Smooth muscle cell (in vitro differentiated cells): ENCODE measurements around the gene LCP2. TPM values are rescaled to one million over a fixed set of nuclear protein-coding genes. Genes with fewer than 3 reads are reported as not detected.

ENCODE experiments used
- DNase-seq: peaks from one replicate; lab custom pipeline; 2025; ENCODE audit not compliant: unreplicated experiment; lab: John Stamatoyannopoulos, UW
- H2AFZ ChIP-seq: fragments of 200-600 bp; sonication (generic); 2 replicates; pipeline ENCODE4 v1.6.0; 2016; ENCODE audit warnings: antibody characterized with exemption, low read depth, mild to moderate bottlenecking
- H3F3A ChIP-seq: fragments of 200-600 bp; sonication (generic); 2 replicates; pipeline ENCODE4 v1.6.0; 2017; ENCODE audit warnings: antibody characterized with exemption, low read depth
- H3K27ac ChIP-seq: fragments of 200-600 bp; sonication (generic); 2 replicates; pipeline ENCODE4 v1.5.1; 2016; ENCODE audit warnings: low read depth, mild to moderate bottlenecking
- H3K27me3 ChIP-seq: fragments of 200-600 bp; sonication (generic); 2 replicates; pipeline ENCODE4 v1.6.1; 2016; ENCODE audit warnings: low read depth, mild to moderate bottlenecking
- H3K36me3 ChIP-seq: fragments of 200-600 bp; sonication (generic); 2 replicates; pipeline ENCODE4 v1.5.1; 2016; ENCODE audit warnings: low read depth
- H3K4me1 ChIP-seq: fragments of 200-600 bp; sonication (generic); 2 replicates; pipeline ENCODE4 v1.5.1; 2016; ENCODE audit warnings: low read depth
- H3K4me2 ChIP-seq: fragments of 200-600 bp; sonication (generic); 2 replicates; pipeline ENCODE4 v1.6.0; 2016; ENCODE audit warnings: mild to moderate bottlenecking
- H3K4me3 ChIP-seq: fragments of 200-600 bp; sonication (generic); 2 replicates; pipeline ENCODE4 v1.5.1; 2016; ENCODE audit warnings: mild to moderate bottlenecking
- H3K79me2 ChIP-seq: fragments of 200-600 bp; sonication (generic); 2 replicates; pipeline ENCODE4 v1.6.0; 2016; ENCODE audit warnings: low read depth, mild to moderate bottlenecking
- H3K9ac ChIP-seq: fragments of 200-600 bp; sonication (generic); 2 replicates; pipeline ENCODE4 v1.6.0; 2016; ENCODE audit warnings: low read depth
- H3K9me3 ChIP-seq: fragments of 200-600 bp; sonication (generic); replicated peaks from 2 replicates; pipeline ENCODE4 v1.5.1; 2016; ENCODE audit warnings: low read depth
- H4K20me1 ChIP-seq: fragments of 200-600 bp; sonication (generic); 2 replicates; pipeline ENCODE4 v1.6.0; 2016; ENCODE audit warnings: low read depth
- WGBS: methylation state at CpG from one replicate; pipeline ENCODE4 v1.1.7; 2016; ENCODE audit warnings: low lambda C conversion rate; 5-methylcytosine and 5-hydroxymethylcytosine counted together
- polyA plus RNA-seq: library from polyadenylated mRNA; unstranded; fragments of >200 nt; fragmentation: Nextera tagmentation; extraction: Ambion mirVana; gene quantifications from 2 replicates; pipeline ENCODE4 v1.2.1, GENCODE V29; 2016
- total RNA-seq: library from RNA; depleted of rRNA; stranded (reverse); fragments of >200 nt; gene quantifications from 2 replicates; pipeline ENCODE4 v1.2.3, GENCODE V29; 2014
- TF ChIP-seq, protein P1 (sequence below): fragments of 200-600 bp; sonication (generic); IDR thresholded peaks from 2 replicates; pipeline ENCODE4 v1.5.1; 2017; ENCODE audit warnings: borderline replicate concordance, mild to moderate bottlenecking, antibody characterized with exemption; ENCODE audit not compliant: insufficient read depth, poor library complexity, severe bottlenecking

The LCP2 gene
- total and polyA plus RNA-seq, 2 experiments from 2014 or later: 0.45 to 2.7 TPM

DNA sequence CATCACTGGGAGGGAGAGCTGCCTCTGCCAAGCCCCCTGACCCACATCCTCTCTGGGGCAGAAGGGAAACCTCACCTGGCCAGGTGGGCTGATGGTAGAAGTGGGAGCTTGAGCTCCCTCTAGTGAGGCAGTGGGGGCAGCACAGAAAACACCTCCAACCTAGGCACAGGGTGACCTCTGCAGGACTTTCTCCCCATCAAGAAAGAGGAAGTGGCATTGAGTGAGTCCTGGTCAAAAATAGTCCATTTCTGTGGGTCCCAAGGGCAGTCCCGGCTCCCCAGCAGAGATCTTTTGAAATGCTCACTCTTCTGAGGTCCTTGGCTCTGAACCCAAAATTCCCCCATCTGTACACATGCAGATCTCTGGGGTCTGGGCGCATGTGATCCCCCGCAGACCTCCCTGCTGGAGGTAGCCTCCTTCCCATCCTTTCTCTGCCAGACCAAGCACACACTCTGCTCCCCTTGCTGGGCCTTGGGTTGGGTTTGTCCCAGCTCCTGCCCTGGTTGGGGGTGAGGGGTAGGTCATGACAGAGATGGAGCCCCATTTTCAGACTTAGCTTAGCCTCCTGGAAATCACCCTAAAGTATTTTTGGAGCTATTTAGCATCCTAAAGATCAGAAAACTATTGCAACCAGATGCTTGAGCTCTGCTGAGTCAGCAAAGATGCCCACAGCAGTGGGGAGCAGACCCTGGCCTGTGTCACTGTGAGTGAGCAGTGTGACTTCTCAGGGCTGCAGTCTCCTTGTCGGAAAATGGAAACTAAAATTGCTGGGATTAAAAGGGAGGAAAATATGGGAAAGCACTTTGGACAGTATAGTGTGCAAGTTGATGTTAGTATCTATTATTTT, 41.6 kb upstream of the LCP2 start:
- peaks cover 10% of the 10 kb centered on the region for H3F3A ChIP-seq
- WGBS: 78% methylated on average over 4 of the region's 4 CpGs
- H4K20me1 ChIP-seq: no peaks in the 10 kb centered on the region
- no peaks in the 10 kb centered on the region for H3K27me3 ChIP-seq
- H2AFZ ChIP-seq: no peak overlapping the region
- peaks cover 22% of the 10 kb centered on the region for H3K4me1 ChIP-seq
- H3K36me3 ChIP-seq: no peaks in the 10 kb centered on the region
- no peak overlapping the region for H3K9ac ChIP-seq
- DNase-seq: no peak
- no peak overlapping the region for H3K4me2 ChIP-seq
- H3K27ac ChIP-seq: no peak overlapping the region
- no peak overlapping the region for H3K4me3 ChIP-seq
- H3K79me2 ChIP-seq: no peaks in the 10 kb centered on the region
- TF ChIP-seq, protein P1, sequence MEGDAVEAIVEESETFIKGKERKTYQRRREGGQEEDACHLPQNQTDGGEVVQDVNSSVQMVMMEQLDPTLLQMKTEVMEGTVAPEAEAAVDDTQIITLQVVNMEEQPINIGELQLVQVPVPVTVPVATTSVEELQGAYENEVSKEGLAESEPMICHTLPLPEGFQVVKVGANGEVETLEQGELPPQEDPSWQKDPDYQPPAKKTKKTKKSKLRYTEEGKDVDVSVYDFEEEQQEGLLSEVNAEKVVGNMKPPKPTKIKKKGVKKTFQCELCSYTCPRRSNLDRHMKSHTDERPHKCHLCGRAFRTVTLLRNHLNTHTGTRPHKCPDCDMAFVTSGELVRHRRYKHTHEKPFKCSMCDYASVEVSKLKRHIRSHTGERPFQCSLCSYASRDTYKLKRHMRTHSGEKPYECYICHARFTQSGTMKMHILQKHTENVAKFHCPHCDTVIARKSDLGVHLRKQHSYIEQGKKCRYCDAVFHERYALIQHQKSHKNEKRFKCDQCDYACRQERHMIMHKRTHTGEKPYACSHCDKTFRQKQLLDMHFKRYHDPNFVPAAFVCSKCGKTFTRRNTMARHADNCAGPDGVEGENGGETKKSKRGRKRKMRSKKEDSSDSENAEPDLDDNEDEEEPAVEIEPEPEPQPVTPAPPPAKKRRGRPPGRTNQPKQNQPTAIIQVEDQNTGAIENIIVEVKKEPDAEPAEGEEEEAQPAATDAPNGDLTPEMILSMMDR: peak; percentile 8
- no peaks in the 10 kb centered on the region for H3K9me3 ChIP-seq

DNA sequence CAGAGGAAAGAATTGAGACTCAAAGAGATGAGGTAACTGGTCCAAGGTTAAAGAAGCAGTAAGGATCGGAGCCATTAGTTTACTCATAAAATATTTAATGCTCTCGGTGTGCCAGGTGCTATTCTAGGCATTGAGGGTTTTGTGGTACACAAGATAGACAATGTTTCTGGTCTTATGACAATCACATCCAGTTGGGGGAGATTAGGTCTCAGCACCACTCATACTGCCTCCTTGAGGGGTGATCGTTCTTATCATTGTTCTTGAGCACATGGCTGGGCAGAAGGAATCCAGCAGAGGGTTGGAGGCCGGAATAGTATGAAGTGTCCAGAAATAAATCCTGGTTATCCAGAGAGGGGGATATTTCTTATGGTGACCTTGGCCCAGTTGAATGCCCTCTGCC, 40.7 kb upstream of the LCP2 start:
- no peak overlapping the region for H3K9ac ChIP-seq
- 85% methylated on average over 4 of the region's 4 CpGs for WGBS
- no peak overlapping the region for H2AFZ ChIP-seq
- H3K4me3 ChIP-seq: no peak overlapping the region
- H3K79me2 ChIP-seq: no peaks in the 10 kb centered on the region
- H3K36me3 ChIP-seq: no peaks in the 10 kb centered on the region
- no peaks in the 10 kb centered on the region for H4K20me1 ChIP-seq
- no peak overlapping the region for H3K27ac ChIP-seq
- no peaks in the 10 kb centered on the region for H3K27me3 ChIP-seq
- H3F3A ChIP-seq: peaks cover 14% of the 10 kb centered on the region
- TF ChIP-seq, protein P1: no peak
- peaks cover 31% of the 10 kb centered on the region for H3K4me1 ChIP-seq
- H3K4me2 ChIP-seq: no peak overlapping the region
- no peak for DNase-seq
- H3K9me3 ChIP-seq: no peaks in the 10 kb centered on the region

DNA sequence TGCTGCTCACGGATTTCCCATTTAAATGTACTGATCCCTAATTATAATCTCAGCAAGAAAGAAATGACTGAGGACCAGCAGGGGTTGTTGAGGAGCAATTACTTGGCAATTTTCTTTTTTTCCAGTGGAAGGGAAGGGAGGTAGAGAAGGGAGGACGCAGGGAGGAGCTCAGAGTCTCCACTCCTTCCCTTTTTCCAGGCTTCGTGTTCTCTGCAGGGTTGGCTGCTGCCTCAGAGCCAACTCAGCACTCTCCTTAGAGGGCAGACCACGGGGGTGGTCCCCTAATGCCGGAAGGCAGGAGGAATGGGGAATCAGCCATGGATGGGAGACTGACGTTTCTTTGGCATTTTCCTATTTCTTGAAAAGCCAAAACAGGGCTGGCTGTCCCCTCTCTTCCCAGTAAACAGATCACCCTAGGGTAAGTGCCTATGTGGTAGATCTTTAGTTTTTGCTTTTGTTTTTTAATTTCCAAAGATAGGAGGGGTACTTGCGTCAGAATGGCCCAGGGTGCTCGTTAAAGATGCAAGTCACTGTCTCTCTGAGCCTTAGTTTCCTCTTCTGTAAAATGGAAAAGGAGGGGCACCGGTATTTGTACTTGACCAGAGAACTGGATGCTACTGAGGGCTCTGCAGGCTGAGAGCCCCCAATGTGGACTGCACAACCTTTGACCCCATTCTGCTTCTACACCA, 39.6 kb upstream of the LCP2 start:
- no peaks in the 10 kb centered on the region for H3K9me3 ChIP-seq
- H3K9ac ChIP-seq: no peak overlapping the region
- no peak overlapping the region for H2AFZ ChIP-seq
- H3K79me2 ChIP-seq: no peaks in the 10 kb centered on the region
- TF ChIP-seq, protein P1: no peak
- H4K20me1 ChIP-seq: no peaks in the 10 kb centered on the region
- DNase-seq: no peak
- H3K4me2 ChIP-seq: no peak overlapping the region
- H3F3A ChIP-seq: peaks cover 14% of the 10 kb centered on the region
- no peak overlapping the region for H3K4me3 ChIP-seq
- 67% methylated on average over 9 of the region's 9 CpGs for WGBS
- peaks cover 39% of the 10 kb centered on the region for H3K4me1 ChIP-seq
- no peaks in the 10 kb centered on the region for H3K27me3 ChIP-seq
- H3K27ac ChIP-seq: no peak overlapping the region
- no peaks in the 10 kb centered on the region for H3K36me3 ChIP-seq
